Brain pericyte (primary cell): ENCODE data around the gene RNF166.
"Not testable (repeated sequence)": the region's sequence is repeated elsewhere in the genome, so short reads cannot be mapped to it uniquely, and the experiment has no call there.

Experiments
- DNase-seq: peaks from one replicate; pipeline ENCODE4 v3.0.0-alpha.2; 2012; ENCODE audit warnings: low read depth, low spot score

The RNF166 gene

DNA sequence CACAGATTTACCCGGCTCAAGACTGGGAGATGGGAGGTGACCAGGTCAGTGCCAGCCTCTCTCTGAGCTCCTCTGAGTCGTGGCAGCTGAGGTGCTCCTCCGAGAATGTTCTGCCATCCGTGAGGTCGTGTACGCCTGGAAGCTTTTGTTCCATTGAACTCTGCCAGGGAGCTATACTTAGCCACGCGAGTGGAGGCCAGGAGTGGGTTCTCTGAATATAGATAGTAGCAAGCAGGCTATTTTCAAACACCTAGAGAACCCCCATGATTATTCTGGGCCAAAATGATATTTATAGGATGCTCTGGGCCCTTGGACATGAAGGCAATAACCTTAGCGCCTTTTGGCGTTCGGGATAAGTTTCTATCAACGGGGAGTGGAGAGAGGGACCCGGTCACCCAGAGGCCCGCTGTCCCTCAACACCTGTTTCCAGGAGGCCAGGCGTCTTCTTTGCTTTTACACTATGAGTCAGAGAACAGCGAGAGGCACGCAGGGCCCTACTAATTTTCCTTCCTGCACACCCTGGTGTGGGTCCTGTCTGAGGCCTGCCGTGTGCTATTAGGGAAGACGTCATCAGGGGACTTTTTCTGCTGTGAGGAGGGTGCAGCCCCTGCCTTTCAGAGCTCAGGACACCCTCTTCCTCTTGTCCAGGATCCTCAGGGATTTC, 32.4 kb downstream of the RNF166 start:
- DNase-seq: no peak

DNA sequence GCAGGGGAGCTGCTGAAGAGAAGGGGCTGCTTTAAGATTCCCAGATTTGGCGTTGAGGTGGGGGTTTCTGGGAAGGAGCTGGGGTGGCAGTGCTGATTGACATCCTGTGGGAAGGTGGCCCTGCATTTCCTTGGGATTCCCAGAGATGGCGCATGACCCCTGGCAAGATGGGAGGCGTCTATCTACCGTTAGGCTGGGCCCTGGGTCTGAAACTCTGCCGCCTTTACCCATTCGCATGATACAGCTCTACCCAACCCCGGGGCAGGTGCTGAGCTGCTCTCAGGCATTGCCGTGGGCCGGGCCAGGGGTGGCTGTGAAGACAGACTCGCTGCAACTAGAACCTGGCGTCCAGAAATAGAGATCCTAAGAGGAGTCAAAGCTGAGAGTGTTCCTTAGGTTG, 33.4 kb downstream of the RNF166 start:
- no peak for DNase-seq

DNA sequence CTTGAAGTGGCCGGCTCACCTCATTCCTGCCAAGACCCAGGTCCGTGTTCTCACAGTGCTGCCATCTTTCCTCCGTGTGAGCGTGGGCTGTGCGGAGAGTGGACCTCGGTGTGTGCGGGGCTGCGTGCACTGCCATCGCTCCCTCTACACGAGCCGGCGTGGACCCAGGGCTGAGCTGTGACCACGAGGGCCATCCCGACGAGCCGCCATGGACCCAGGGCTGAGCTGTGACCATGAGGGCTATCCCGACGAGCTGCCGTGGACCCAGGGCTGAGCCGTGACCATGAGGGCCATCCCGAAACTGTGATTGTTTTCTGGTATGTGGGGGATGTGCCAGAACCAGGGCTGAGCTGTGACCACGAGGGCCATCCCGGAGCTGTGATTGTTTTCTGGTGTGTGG, 34.4 kb downstream of the RNF166 start:
- no peak for DNase-seq

DNA sequence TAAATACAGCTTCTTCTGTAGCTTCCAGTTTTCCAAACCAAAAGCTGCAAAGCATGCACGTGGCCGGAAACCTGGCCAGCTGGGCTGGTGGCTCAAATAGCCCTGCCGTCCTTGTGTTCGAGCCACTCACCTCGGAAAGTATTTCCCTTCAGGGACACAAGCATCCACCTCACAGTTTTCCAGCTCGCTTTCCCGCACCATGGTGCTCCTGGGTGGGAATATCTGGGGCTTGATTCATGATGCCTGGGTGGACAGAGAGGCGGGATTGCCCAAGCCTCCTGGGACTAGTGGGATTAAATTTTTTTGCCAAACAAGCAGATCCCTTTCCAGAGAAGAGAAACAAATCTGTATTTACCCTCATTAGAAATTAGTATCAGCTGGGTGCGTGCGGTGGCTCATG, 36.2 kb downstream of the RNF166 start:
- no peak for DNase-seq

DNA sequence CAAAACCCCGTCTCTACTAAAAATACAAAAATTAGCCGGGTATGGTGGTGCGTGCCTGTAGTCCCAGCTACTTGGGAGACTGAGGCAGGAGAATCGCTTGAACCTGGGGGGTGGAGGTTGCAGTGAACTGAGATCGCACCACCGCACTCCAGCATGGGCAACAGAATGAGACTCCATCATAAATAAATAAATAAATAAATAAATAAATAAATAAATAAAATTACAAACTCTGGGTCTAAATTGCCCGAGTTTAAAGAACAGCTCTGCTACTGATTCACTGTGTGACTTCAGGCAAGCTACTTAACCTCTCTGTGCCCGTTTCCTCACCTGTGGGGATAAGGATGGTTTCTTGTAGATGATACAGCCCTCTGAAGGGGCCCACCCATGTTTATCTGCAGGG, 36.7 kb downstream of the RNF166 start:
- DNase-seq: not testable (repeated sequence)

DNA sequence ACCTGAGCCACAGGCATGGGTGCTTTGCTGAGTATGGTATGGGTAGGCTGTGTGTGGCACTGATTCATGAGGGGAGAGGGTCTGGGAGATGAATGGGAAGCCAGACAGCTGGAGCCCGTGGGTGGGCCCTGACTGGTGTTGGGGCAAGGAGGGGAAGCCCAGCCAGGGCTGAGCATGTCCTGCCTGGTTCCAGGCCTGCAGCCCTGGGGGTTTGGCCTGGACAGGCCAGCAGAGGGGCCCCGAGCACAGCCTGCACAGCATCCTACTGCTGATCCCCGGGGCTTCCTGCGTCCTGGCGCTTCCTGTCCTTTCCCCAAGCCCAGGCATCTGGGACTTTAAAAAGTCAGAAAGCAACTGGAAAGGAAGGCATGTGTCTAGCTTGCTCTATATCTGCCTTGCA, 38.7 kb downstream of the RNF166 start:
- no peak for DNase-seq

DNA sequence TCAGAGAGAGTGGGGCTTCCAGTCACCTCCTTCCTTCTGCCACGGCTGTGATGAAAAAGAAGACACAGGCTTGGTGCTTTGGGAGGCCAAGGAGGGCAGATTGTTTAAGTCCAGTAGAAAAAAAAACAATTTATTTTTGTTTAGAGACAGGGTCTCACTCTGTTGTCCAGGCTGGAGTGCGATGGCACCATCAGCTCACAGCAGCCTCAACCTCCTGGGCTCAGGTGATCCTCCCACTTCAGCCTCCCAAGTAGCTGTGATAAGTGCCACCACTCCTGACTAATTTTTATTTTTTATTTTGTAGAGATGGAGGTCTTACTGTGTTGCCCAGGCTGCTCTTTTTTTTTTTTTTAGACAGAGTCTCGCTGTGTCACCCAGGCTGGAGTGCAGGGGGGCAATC, 40.6 kb downstream of the RNF166 start:
- no peak for DNase-seq

DNA sequence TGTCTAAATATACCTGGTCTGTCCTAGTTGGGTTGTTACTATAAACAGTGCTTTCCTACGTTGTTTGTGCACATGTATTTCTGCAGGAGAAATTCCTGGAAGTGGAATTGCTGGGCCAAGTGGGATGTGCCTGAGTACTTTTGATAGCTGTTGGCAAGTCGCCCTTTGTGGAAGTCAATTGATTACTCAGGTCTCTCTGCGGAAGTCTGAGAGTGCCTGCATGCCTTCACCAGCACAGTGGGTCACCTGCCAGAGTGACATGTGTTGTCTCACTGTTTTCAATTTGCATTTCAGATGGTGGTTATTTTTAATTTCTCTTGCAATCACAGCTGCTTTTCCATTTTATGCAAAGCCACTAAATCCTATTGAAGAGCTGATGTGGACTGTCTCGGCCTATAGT, 41.1 kb downstream of the RNF166 start:
- DNase-seq: no peak

DNA sequence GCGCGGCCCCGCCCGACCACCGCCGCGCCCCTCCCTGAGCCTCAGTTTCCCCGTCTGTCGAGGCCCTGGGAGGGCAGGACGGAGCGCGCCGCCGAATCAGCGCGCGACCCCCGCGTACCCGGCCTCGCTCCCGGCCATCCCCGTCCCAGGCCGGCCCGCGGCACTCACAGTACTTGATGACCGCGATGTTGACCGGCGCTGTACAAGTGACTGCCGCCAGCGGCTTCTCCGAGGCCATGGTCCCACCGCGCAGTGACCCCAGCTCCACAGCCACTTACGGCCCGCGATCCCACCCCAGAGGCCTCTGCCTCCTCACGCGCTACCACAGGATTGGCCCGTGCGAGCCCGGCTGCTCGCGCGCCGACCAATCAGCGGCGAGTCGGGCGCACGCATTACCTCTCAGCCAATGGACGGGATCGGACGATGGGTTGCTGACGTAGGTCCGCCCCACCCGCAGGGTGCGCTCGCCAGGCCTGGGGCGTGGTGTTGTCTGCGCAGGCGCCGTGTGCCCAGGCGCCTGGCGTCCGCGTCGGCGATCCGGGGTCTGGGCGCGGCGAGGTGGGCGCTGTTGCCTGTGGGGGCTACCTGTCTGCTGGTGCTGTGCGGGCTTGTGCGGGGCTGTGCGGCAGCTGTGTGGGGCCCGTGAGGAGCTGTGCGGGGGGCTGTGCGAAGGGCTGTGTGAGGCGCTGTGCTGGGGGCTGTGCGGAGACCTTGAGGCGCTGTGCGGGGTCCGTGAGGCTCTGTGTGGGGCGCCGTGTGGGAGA, 43.2 kb downstream of the RNF166 start, which contains the start of gene MVD:
Gene MVD, minus strand, starts transcription at position 249 of the 764 bp plus-strand sequence. Its CDS starts 11 bp downstream, at position 238.
- peak; percentile 98 for DNase-seq

DNA sequence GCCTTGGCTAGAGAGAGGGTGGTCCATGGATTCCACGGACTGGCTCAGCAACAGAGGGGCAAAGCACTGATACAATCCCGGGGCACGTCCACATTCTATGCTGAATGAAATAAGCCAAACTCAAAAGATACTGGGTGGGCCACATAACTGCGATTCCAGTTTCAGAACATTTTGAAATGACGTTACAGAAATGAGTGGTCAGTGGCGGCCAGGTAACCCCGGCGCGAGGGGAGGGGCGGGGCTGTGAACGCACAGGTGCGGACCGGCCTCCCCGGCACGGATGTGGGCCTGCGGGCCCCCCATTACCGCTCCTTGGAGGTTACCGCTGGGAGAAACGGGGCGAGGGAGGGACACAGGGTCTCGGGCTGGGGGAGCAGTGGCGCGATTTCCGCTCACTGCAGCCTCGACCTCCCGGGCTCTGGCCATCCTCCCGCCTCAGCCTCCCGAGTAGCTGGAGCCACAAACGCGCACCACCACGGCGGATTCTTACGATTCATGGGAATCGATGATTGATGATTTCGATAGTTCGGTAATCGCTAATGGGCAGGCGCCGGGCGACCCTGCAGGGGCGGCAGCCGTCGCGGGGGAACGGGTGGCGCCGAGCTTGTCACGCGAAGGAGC, 43.9 kb downstream of the RNF166 start:
- no peak for DNase-seq

DNA sequence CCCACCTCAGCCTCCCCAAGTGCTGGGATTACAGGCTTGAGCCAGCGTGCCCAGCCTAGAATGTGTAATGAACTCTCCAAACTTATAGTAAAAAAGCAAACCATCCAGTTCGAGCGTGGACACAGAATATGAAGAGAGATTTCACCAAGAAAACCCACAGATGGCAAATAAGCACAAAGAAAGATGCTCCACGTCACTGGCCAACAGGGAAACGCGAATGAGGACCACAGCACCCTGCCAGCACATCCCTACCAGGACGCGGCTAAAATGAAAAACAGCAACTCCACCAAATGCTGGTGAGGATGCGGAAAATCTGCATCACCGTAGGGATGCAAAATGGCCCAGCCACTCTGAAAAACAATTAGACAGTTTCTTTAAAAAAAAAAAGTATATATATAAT, 44.7 kb downstream of the RNF166 start:
- DNase-seq: no peak

DNA sequence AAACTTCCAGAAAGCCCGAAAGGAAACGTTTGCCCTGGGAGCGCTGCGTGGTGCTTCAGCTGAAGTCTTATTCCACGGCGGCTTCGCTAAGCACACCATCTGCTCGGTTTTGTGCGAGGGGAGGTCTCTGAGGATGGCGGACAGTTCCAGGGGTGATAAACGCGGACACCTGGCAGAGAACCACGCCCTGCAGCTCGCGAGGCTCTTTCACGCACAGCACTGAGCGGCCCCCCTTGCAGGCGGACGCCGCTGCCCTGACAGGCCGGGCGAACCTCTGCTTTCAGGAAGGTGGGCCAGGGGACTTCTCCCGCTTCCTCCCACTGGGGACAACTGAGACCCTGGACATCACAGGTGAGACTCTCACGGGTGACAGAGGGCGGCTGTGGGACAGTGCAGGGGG, 47.0 kb downstream of the RNF166 start:
- no peak for DNase-seq

DNA sequence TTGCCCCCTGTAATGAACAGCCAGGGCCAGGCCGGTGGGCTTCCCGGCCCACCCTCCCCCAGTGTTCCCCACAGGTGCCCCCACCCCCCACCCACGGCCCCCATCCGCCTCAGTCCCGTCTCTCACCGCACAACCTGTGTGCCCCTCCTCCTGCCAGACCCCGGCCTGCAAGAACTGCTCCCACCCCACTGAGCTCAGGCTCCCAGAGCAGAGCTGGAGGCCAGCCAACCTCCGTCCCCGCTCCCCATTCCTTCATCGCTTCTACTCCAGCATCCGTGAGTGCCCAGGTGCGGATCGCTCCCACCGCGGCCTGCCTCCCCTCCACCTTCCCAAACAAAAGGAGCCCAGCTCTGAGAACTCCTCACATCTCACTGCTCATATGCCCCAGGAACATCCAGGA, 47.5 kb downstream of the RNF166 start:
- no peak for DNase-seq

DNA sequence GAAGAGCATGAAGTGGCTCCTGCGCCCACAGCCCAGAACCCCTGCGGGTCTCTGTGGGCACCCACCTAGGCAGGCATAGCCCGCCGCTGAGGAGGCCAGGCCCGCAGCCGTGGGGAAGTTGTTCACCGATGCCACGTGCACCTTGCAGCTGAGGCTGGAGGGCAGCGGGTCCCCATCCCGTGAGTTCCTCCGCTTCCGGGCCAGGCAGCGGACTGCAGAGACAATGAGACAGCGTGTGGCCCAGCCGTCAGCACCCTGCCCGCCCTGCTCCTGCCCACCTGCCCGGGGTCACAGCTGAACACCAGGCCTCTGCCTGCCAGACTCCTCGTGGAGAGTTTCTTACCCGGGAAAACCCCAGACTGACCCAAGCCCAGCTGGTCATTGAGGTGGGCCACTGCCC, 48.8 kb downstream of the RNF166 start:
- DNase-seq: no peak

DNA sequence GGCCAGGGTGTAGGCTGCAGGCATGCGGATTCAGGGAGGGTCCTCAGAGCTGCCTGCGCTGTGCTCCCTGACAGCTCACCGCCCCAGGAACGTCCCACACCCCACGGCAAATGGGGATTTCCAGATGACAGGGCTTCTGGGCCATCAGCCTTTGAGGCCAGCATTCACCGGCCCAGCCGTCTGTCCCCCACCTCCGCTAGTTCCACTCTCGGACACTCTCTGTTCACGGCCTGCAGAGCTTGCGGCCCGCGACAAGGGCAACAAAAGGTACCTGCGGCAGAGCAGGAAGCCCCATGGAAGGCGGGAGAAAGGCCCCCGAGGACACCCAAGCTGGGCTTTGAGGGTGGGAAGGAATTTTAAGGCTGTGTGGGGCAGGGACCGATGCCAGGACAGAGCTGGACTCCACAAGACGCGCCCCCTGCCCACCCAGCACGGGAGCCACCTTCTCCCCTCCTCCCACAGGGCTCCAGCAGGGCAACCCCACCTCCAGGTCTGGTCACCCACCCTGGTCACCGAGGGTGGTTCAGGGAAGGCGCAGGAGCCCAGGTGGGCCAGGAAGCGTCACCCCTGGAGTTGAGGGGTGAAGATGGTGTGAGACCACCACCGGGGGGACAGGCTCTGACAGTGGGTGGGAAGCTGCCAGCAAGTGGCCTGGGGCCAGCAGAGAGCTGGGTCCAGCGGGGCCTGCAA, 49.8 kb downstream of the RNF166 start:
- DNase-seq: no peak

DNA sequence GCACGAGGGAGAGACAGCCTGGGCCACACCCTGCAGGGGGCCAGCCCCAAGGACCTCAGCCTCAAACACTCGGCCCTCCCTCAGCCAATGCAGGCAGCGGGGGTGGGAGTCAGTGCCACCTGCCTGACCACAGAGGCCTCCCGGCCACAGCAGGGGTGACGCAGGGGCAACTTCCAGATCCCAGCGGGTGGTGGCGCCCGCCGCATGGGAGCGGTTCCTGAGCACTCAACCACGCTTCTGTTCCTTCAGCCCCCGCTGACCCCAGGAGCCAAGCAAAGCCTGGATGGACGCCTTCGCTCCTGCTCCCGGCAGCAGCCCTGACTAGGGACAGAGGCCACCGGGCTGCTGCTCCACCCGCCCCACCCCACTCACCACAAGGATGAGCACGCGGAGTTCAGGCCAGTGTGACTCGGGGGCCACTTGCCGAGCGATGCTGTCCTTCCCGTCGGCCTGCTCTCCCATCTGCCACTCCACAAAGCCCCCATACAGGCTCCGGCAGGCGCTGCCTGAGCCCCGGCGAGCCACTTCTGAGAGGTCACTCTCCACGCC, 50.4 kb downstream of the RNF166 start:
- DNase-seq: no peak

DNA sequence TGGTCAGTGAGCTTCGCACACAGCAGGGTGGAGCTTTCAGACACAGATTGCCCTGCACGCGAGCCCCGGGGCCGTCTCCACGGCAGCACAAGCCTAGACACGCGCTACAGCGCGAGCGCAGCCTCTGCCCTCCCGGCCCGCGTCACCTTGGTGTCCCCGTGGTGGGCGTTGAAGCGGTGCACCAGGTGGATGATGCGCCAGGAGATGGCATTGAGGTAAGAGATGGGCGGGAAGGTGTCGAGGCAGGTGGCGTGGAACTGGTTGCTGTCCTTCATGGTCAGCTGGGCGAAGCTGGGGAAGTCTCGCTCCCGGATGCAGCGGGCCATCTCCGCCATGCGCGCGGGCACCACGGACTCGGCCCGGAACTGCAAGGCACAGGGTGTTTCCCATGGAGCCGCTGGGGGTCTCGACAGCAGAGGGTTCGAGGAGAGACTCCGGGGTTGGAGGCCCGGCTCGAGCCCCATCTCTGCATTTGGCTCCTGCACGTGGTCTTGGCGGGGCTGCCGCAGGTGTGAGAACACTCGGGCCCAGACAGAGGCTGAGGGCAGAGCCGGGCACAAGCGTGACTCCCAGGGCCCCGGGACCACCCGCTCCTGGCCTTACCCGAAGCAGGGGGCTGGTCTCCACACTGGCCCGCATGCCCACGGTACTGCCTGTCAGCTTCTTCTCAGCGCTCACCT, 51.0 kb downstream of the RNF166 start:
- DNase-seq: no peak

DNA sequence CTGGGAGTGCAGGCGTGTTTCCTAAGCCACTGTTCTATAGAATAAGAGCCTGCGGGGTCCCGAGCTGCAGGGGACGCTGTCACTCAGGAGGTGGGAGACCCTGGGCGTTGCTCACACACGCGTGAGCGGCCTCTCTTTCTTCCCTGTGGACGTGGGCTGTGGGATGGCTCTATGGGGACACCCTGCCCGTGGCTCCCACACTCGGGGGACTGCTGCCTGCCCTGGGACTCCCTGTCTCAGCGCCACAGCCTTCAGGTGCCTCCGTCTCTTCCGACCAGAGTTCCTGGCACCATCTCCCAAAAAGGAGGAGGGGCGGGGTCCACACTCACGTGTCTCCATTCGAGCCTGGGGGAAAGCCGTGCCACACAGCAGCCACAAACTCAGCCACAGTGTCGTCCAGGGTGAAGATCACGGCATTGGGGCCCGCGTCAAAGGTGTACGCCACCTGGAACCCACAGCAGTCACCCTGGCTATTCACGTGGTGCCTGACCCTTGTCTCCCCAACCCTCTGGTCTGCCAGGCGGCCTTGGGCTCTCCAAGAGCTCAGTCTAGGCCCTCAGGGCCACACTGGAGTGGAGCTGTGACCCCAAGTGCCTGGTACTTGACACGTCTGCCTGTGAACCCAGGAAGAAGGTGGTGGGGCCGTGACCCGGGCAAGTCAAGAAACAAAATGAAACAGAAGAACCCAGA, 51.7 kb downstream of the RNF166 start:
- DNase-seq: no peak

DNA sequence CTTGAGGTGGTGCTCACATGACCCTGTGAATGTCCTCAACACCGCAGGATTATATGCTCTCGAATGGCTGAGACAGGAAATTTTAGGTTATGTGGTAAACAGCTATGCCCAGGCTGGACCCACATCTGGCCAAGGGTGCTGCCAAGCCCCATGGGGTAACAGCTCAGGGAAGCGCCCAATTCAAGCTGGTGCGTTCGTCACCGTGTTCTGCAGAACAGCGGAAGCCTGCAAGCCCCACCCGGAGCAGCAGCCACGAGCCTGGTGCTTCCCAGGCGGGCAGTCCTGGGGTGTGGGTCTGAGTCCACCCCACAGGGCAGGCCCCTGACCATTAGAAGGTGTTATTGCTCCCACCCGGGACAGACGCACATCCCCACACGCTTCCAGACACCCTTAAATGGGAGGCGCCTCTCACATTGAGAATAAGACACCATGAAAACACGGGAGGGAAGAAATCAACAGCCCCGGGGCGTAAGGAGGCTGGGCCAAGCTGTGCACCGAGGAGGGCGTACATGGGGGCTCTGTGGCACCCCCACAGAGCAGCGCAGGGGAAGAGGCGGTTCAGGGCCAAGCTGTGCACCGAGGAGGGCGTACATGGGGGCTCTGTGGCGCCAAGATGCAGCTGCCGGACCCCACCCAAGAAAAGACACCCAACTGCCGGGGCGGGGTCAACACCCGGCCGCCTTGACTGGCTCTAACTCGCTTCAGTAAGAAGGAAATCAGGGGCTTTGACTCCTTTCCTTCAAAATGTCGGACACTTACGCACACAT, 52.4 kb downstream of the RNF166 start:
- no peak for DNase-seq

DNA sequence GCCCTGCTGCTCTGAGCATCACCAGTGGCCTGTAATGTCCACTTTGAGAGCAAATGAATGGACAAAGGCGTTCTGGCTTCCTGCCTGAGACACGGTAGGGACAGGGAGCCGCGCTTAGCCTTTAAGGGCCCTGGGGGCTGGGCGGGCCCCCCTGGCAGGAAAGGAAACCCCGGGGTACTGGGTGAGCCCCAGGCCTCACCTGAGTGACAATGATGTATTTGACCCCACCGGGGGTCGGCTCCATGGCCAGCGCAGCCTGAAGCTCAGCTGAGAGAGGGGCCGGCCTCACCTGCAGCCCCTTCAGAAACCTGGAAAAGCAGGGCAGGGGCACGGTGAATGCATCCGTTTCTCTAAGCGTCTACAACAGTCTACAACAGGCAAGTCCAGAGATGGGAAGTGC, 53.1 kb downstream of the RNF166 start:
- DNase-seq: no peak
